Vein endothelial cell (primary cell): Measurements from ENCODE around the gene OGFOD2. TPM values are rescaled to one million over a fixed set of nuclear protein-coding genes. Genes with fewer than 3 reads are reported as not detected.

Source experiments
- small RNA-seq: library from RNA; depleted of rRNA; stranded (forward); fragments of <200 nt; gene quantifications from one replicate; pipeline ENCODE3, GENCODE V24; 2012
- total RNA-seq: library from RNA; depleted of rRNA; stranded (reverse); fragments of >200 nt; gene quantifications from 2 replicates; pipeline ENCODE4 v1.2.3, GENCODE V29; 2012

OGFOD2 gene
- total RNA-seq = 12.6 and 13.1 TPM in 2 replicates

GRCh38 chr12:122974892-122975789, at the start of gene OGFOD2:
Gene OGFOD2 (plus strand): TSS chr12:122975244. CDS start chr12:122975252, 8 bp downstream.

GRCh38 chr12:122965851-122966742, 8.9 kb upstream of the OGFOD2 start, which contains the start of gene ABCB9:
Gene ABCB9 (minus strand): TSS chr12:122966463. CDS start chr12:122960235, 6,228 bp downstream.

GRCh38 chr12:122980183-122981035, 5.4 kb downstream of the OGFOD2 start, which contains the start of gene ARL6IP4:
Gene ARL6IP4 (plus strand): TSS chr12:122980681. CDS start chr12:122981140, 459 bp downstream.

Small RNA genes within 50 kb of the gene (small RNA-seq; reads per million reads assigned to genes)
- gene ARL6IP4 = not detected
- not detected for gene MIR4304

Other genes with a start within 250 kb of the OGFOD2 start
- under 0.01 and 0.10 TPM in 2 replicates for gene HCAR1, start 244.4 kb upstream of the OGFOD2 start, total RNA-seq
- 38.9 and 43.1 TPM in 2 replicates for gene DENR, start 222.4 kb upstream of the OGFOD2 start, total RNA-seq
- 0.65 and 0.86 TPM in 2 replicates for gene CCDC62, start 200.7 kb upstream of the OGFOD2 start, total RNA-seq
- gene HIP1R, start 139.8 kb upstream of the OGFOD2 start, total RNA-seq = 131 and 137 TPM in 2 replicates
- 34.9 and 39.2 TPM in 2 replicates for gene VPS37B, start 79.1 kb upstream of the OGFOD2 start, total RNA-seq
- 16.1 and 19.3 TPM in 2 replicates for gene ABCB9, start 8.8 kb upstream of the OGFOD2 start, total RNA-seq
- 198 and 213 TPM in 2 replicates for gene ARL6IP4, start 5.4 kb downstream of the OGFOD2 start, total RNA-seq
- gene PITPNM2, start 175.8 kb downstream of the OGFOD2 start, total RNA-seq = 8.8 and 11.2 TPM in 2 replicates